Naive B cell (primary cell): ENCODE results near the gene CALCOCO2. TPM values are rescaled to one million over a fixed set of nuclear protein-coding genes. Genes with fewer than 3 reads are reported as not detected.

ENCODE experiments used
- ATAC-seq, 2 donors: fragments of 150-1000 bp; cut with Tn5 transposase; 2 replicates each; pipeline ENCODE4 v1.10.0; 2021; ENCODE audit warnings: low read depth in 2 of 2, mild to moderate bottlenecking in 2 of 2, moderate library complexity in 2 of 2
- DNase-seq: peaks from one replicate; pipeline ENCODE4 v3.0.0; 2022
- H3K27ac Mint-ChIP-seq, 6 donors: one replicate each; pipeline ENCODE4 v1.8.0; 2020 to 2022; ENCODE audit warnings: mild to moderate bottlenecking in 6 of 6, mixed read lengths in 6 of 6, moderate library complexity in 5 of 6, inconsistent platforms in 2 of 6
- H3K27me3 Mint-ChIP-seq, 3 donors: one replicate each; pipeline ENCODE4 v1.8.0; 2021 to 2022; ENCODE audit warnings: mixed read lengths in 3 of 3, mild to moderate bottlenecking in 1 of 3
- H3K36me3 Mint-ChIP-seq, 2 donors: one replicate each; pipeline ENCODE4 v1.8.0; 2020 to 2022; ENCODE audit warnings: mixed read lengths in 2 of 2, inconsistent platforms in 1 of 2, mild to moderate bottlenecking in 1 of 2
- H3K4me1 Mint-ChIP-seq, 3 donors: one replicate each; pipeline ENCODE4 v1.8.0; 2020 to 2022; ENCODE audit warnings: mixed read lengths in 3 of 3, inconsistent platforms in 1 of 3, mild to moderate bottlenecking in 1 of 3, moderate library complexity in 1 of 3
- H3K4me3 Mint-ChIP-seq, 8 donors: one replicate each; pipeline ENCODE4 v1.8.0; 2020 to 2022; ENCODE audit warnings: mild to moderate bottlenecking in 8 of 8, mixed read lengths in 8 of 8, moderate library complexity in 8 of 8, inconsistent platforms in 2 of 8
- H3K9me3 Mint-ChIP-seq, 7 donors: one replicate each; pipeline ENCODE4 v1.8.0; 2020 to 2022; ENCODE audit warnings: mixed read lengths in 7 of 7, mild to moderate bottlenecking in 5 of 7, inconsistent platforms in 2 of 7, moderate library complexity in 1 of 7
- polyA plus RNA-seq, 6 donors: library from polyadenylated mRNA; unstranded; fragments of 300-500 nt; fragmentation: Illumina TruSeq; gene quantifications; one replicate each; pipeline ENCODE4 v1.2.3, GENCODE V29; 2021; ENCODE audit warnings: low read depth in 6 of 6

CALCOCO2 gene
- polyA plus RNA-seq, 6 donors from 2014 or later: 147 to 228 (median 187) TPM

DNA sequence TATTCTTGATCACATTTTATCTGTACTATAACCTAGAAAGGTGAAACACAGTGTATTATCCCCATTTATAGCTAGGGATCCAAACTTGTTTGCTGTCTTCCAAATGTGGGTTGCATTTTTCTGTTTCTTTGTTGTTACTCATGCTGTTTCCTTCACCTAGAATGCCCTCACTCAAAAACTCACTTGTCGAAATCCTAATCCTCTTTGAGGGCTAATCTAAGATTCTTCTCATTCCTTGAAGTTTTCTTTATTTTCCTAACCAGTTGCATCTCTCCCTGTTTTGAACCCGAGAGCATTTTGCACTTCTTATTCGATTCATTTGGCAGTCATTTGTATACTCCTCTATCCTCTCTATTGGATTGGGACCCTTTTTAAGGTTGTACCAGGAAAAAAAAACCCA is 9.6 kb downstream of the CALCOCO2 start:
- peaks cover 7 to 8% of the 10 kb centered on the region in 2 donors for H3K36me3 Mint-ChIP-seq
- H3K27ac Mint-ChIP-seq: peak overlapping the region in 4 of 6 donors; percentile 29 to 91 (median 64)
- H3K9me3 Mint-ChIP-seq: no peaks in the 10 kb centered on the region
- H3K27me3 Mint-ChIP-seq: no peaks in the 10 kb centered on the region
- H3K4me1 Mint-ChIP-seq: peaks cover 39 to 65% (median 60%) of the 10 kb centered on the region in 3 donors
- DNase-seq (no peak), ATAC-seq (no peak)
- peak overlapping the region in 2 of 8 donors; percentile 10 to 35 for H3K4me3 Mint-ChIP-seq

DNA sequence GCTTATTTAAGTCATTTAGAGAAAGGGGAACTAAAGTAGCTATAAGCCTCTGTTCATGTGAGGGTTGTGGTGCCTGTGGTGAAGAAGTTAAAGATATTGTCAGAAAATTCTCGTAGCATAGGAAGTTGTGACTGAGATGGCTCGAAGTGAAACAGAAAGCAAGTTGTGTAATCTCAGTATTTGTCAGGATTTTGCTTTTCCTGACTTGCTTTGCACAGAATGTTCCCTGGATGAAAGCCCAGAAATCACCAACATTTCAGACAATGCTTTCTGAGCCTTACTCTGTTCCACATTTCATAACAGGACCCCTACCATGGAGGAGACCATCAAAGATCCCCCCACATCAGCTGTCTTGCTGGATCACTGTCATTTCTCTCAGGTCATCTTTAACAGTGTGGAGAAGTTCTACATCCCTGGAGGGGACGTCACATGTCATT is 10.6 kb downstream of the CALCOCO2 start:
- Mint-ChIP-seq H3K9me3 (no peaks in the 10 kb centered on the region), H3K4me1 (peaks cover 34 to 55% (median 50%) of the 10 kb centered on the region in 3 donors), H3K27ac (peak overlapping the region; percentile 81 to 97 (median 94)), H3K36me3 (peaks cover 7 to 8% of the 10 kb centered on the region in 2 donors), H3K4me3 (peak overlapping the region; percentile 65 to 90 (median 86)), H3K27me3 (no peaks in the 10 kb centered on the region)
- DNase-seq (peak; percentile 68), ATAC-seq (peak; percentile 98 to 99)

DNA sequence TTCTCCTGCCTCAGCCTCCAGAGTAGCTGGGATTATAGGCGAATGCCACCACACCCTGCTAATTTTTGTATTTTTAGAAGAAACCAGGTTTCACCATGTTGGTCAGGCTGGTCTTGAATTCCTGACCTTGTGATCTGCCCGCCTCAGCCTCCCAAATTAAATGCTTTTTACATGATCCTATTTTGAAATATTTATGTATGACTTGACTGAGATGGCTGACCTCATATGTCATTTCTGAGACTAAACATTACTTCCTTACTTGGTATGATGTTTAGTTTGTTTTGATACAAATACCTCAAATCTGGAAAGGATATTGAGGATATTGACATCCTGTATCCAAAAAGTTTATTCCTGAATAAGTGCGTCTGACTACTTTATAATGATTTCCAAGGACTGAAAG is 11.9 kb downstream of the CALCOCO2 start:
- H3K4me3 Mint-ChIP-seq: peak overlapping the region in 3 of 8 donors; percentile 5 to 49 (median 44)
- H3K4me1 Mint-ChIP-seq: peaks cover 27 to 42% (median 37%) of the 10 kb centered on the region in 3 donors
- no peaks in the 10 kb centered on the region for H3K27me3 Mint-ChIP-seq
- ATAC-seq (no peak), DNase-seq (no peak)
- H3K27ac Mint-ChIP-seq: peak overlapping the region in 5 of 6 donors; percentile 49 to 87 (median 81)
- H3K9me3 Mint-ChIP-seq: no peaks in the 10 kb centered on the region
- H3K36me3 Mint-ChIP-seq: peaks cover 7 to 8% of the 10 kb centered on the region in 2 donors

DNA sequence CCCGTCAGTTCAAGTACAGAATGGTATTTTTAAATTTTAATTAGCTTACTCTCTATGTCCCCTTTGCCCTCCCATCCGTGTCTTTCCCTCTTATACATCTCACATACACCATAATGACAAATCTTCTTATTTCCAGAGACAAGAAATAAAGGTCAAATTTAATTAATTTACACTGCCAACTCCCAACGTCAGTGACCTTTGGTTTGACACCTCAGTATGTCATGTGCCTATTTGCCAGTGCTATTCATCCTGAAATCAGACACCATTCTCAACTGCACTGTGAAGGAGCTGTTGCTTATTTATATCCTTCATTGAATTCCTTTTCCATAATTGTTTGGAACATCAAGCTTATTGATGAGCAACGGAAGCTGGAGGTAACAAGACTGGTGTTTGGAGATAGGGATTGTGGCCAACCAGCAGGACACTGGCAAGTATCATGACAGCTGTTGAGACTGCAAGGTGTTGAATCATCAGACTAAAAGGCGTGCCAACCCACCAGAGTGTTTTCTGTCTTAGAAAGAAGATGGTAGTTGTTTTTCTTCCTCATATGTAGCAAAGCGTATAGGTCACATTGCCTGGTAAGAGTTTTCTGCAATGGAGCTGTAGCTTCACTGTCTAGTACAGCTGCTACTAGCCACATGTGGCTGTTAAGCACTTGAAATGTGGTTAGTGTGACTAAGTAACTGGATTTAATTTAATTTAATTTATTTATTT is 12.5 kb downstream of the CALCOCO2 start:
- DNase-seq: no peak
- no peaks in the 10 kb centered on the region for H3K9me3 Mint-ChIP-seq
- peaks cover 23 to 36% (median 31%) of the 10 kb centered on the region in 3 donors for H3K4me1 Mint-ChIP-seq
- H3K27ac Mint-ChIP-seq: peak overlapping the region in 4 of 6 donors; percentile 32 to 87 (median 50)
- H3K36me3 Mint-ChIP-seq: peaks cover 8 to 13% of the 10 kb centered on the region in 2 donors
- peak overlapping the region in 5 of 8 donors; percentile 5 to 44 (median 9) for H3K4me3 Mint-ChIP-seq
- no peak for ATAC-seq
- H3K27me3 Mint-ChIP-seq: no peaks in the 10 kb centered on the region

DNA sequence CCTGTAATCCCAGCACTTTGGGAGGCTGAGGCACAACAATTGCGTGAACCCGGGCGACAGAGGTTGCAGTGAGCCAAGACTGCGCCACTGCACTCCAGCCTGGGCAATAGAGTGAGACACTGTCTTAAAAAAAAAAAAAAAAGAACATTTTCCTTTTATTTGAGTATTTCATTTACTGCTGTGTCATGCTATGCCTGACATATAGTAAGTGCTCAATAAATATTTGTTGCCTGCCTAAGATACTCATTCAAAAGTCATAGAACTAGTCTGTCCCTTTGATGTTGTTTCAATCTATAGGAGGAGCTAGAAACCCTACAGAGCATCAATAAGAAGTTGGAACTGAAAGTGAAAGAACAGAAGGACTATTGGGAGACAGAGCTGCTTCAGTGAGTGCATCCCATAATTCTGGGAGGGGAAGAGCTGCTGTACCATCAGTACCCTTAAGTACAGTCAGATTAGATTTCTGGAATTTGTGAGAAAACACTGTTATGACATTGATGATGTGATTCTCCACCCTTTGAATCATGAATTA is 20.0 kb downstream of the CALCOCO2 start:
- Mint-ChIP-seq H3K4me3 (no peak overlapping the region), H3K27ac (peak overlapping the region in 1 of 6 donors; percentile 64), H3K36me3 (peaks cover 28 to 41% of the 10 kb centered on the region in 2 donors), H3K27me3 (no peaks in the 10 kb centered on the region), H3K9me3 (no peaks in the 10 kb centered on the region), H3K4me1 (peaks cover 0 to 5% (median 0%) of the 10 kb centered on the region in 3 donors)
- DNase-seq (no peak), ATAC-seq (no peak)

DNA sequence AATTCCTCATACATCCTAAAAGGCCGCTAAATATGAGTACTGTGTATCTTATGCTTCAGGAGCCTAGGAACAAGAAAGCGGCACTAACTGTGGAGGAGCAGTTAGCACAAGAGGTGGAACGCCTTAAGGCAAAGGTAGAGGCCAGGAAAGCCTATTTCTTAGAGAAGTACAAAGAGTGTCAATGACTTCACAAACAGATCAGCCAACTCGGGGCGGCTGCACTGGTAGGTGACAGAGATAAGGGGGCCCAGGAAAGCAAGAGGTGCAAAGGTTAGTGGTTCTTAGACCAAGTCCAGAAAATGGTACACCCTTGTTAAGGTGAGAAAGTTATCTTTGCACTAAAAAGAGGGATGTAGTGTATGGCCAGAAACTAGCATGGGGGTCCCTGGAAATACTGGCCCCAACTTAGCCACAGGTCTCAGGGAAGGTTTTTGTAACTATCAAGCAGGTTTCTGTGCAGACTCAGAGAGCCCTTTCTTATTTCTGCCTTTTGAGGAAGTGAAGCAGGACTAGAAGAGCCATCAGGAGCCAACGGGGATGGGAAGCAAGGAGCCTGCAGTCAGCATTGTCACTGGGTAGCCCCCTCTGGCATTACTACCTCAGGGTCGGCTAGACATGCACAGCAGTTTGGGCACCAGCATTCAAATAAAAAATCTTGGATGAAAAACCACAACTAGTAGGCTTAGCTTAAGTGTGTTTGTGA is 24.1 kb downstream of the CALCOCO2 start:
- Mint-ChIP-seq H3K9me3 (no peaks in the 10 kb centered on the region), H3K27ac (peak overlapping the region in 2 of 6 donors; percentile 12 to 16), H3K4me1 (peaks cover 0 to 5% (median 0%) of the 10 kb centered on the region in 3 donors), H3K4me3 (no peak overlapping the region), H3K36me3 (peaks cover 22 to 31% of the 10 kb centered on the region in 2 donors), H3K27me3 (no peaks in the 10 kb centered on the region)
- ATAC-seq: no peak
- no peak for DNase-seq

DNA sequence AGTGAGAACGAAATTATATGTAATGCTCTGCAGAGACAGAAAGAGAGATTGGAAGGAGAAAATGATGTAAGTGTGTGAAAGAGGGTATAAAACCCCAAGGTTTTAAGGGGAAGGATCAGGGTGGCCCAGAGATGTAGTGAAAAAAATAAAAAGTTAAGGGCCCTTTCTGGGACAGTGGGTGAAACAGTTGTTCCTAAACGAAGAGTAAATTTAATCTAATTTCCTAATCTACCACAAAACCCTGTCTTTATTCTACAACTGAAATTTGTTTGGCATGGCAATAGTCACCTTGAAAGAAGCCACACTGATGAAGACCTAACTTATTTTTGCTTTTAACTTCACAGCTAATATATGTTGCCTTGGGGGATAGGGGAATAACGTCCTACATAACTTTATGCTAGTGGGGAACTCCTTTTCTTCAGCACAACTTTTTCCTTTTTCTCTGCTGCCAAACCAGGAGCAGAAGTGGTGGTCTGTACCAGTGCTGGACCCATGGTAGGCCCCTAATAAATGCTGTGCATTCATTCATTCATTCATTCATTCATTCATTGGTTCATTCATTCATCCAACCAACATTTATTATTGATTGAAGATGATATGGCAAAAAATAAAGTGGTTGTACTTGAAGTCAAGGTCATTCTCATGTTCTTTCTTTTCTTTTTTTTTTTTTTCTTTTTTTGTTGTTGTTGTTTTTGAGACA is 25.4 kb downstream of the CALCOCO2 start:
- Mint-ChIP-seq H3K36me3 (peaks cover 25 to 29% of the 10 kb centered on the region in 2 donors), H3K9me3 (no peaks in the 10 kb centered on the region), H3K27me3 (no peaks in the 10 kb centered on the region), H3K27ac (no peak overlapping the region), H3K4me1 (no peaks in the 10 kb centered on the region), H3K4me3 (no peak overlapping the region)
- ATAC-seq (no peak), DNase-seq (no peak)

DNA sequence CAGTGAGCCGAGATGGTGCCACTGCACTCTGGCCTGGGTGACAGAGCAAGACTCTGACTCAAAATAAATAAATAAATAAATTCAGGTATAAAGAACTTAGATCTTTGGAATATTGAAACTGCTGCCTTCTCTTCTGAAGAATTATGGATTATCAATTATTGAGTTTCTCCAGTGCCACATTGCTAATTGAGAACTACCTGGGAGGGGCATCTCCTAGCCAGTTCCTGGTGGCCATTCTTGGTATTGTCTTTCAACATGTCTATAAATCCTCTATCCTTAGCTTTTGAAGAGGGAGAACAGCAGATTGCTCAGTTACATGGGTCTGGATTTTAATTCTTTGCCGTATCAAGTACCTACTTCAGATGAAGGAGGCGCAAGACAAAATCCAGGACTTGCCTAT is 29.2 kb downstream of the CALCOCO2 start:
- Mint-ChIP-seq H3K4me3 (no peak overlapping the region), H3K4me1 (no peaks in the 10 kb centered on the region), H3K36me3 (peaks cover 10 to 19% of the 10 kb centered on the region in 2 donors), H3K27me3 (no peaks in the 10 kb centered on the region), H3K9me3 (no peaks in the 10 kb centered on the region), H3K27ac (no peak overlapping the region)
- no peak for ATAC-seq
- DNase-seq: no peak

DNA sequence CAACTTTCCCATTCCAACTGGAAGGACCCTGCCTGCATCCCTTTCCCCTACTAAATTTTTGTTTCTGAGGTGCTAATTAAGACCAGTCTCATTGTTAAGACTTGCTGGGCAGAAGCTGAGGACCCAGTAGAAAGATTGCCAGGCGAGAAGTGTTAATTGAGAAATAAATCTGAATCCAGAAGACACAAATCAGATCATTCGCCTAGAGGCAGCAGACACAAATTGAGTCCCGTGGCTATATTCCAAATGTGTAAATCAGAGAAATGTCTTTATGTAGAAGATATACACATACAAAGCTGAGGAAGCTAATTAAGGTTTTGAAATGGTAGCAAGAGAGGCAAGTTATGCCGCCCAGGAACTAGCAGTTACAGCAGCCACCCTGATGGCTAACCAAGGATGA is 29.6 kb downstream of the CALCOCO2 start:
- no peak for ATAC-seq
- Mint-ChIP-seq H3K36me3 (peaks cover 7 to 15% of the 10 kb centered on the region in 2 donors), H3K27ac (no peak overlapping the region), H3K4me1 (no peaks in the 10 kb centered on the region), H3K9me3 (no peaks in the 10 kb centered on the region), H3K27me3 (no peaks in the 10 kb centered on the region), H3K4me3 (peak overlapping the region in 1 of 8 donors; percentile 45)
- no peak for DNase-seq

DNA sequence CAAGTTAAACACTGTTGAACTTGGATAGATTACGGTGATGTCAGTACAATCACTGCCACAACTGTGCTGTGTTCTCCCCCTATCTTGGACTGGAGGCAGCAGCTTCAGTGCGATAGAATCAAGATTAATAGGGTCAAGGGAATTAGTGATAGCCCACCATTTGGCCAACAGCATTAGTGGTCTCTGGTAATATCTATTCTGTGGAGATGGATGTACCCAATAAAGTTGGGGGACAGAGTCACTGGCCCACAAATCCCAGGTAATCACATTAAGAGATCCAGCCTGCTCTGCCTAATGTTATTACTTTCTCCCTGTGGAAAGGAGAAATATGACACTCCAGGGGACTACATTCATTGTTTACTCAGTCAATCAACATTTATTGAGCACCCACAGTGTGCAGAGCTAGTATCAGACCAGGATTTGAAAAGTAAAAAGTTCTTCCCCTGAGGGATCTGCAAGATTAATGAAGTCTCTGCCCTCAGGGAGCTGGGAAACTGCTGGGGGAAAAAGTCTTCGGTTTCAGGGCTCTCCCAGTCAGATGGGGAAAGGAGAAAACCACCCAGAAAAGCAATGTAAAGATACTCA is 38.2 kb downstream of the CALCOCO2 start:
- H3K4me3 Mint-ChIP-seq: no peak overlapping the region

DNA sequence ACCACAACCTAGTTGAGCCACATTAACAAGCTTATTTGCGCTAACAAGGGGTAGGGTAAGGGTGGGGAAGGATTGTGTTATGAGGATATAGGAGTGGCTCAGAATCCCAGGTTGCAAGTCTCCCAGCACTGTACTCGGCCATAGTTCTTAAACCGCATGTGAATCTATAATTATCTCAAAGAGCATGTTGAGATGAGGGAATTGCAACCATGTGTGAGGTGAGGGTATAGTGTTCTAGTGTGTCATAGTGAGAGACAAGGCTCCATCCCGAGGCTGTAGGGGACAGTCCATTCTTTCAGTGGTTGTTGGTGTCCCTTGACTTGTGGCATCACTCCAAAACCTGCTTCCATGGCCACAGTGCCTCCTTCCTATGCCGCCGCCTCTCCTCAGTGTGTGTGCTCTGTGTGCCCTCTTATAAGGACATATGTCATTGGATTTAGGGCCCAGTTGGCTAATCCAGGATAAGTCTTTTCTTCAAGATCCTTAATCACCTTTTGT is 39.0 kb downstream of the CALCOCO2 start:
- no peak overlapping the region for H3K27ac Mint-ChIP-seq
- ATAC-seq (no peak), DNase-seq (no peak)
- H3K4me1 Mint-ChIP-seq: peaks cover 0 to 6% (median 4%) of the 10 kb centered on the region in 3 donors
- H3K27me3 Mint-ChIP-seq: peaks cover 0 to 1% (median 0%) of the 10 kb centered on the region in 3 donors
- no peak overlapping the region for H3K4me3 Mint-ChIP-seq
- H3K36me3 Mint-ChIP-seq: peaks cover 0 to 3% of the 10 kb centered on the region in 2 donors
- no peaks in the 10 kb centered on the region for H3K9me3 Mint-ChIP-seq

More for the DNA sequence above, 38.2 kb downstream of the CALCOCO2 start:
- DNase-seq (no peak), ATAC-seq (no peak)
- Mint-ChIP-seq H3K27ac (no peak overlapping the region), H3K36me3 (peaks cover 0 to 3% of the 10 kb centered on the region in 2 donors), H3K4me1 (peaks cover 0 to 6% (median 4%) of the 10 kb centered on the region in 3 donors), H3K9me3 (no peaks in the 10 kb centered on the region), H3K27me3 (no peaks in the 10 kb centered on the region)

DNA sequence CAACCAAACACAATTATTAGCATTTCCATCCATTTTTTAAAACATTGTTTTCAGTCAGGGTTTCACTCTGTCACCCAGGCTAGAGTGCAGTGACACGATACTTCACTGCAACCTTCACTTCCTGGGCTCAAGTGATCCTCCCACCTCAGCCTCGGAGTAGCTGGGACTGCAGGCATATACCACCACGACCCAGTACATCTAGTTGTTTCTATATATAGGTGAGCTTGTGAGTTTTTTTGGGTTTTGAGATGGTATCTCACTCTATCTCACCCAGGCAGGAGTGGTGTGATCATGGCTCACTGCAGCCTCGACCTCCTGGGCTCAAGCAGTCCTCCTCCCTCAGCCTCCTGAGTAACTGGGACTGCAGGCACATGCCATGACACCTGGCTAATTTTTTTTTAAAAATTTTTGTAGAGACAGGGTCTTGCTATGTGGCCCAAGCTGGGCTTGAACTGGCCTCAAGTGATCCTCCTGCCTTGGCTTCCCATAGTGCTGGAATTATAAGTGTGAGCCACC is 40.3 kb downstream of the CALCOCO2 start:
- no peak overlapping the region for H3K4me3 Mint-ChIP-seq
- peaks cover 0 to 5% (median 0%) of the 10 kb centered on the region in 3 donors for H3K27me3 Mint-ChIP-seq

More for the DNA sequence above, 40.3 kb downstream of the CALCOCO2 start:
- Mint-ChIP-seq H3K27ac (no peak overlapping the region), H3K9me3 (no peaks in the 10 kb centered on the region), H3K36me3 (peaks cover 0 to 2% of the 10 kb centered on the region in 2 donors), H3K4me1 (peaks cover 0 to 6% (median 4%) of the 10 kb centered on the region in 3 donors)
- no peak for ATAC-seq
- no peak for DNase-seq
